IPS DF 6.9 (cell line): ENCODE measurements around the gene FAM204A.

ENCODE experiments used
- DNase-seq: peaks from one replicate; pipeline ENCODE4 v3.0.0-alpha.2; 2013; ENCODE audit warnings: low read depth, low spot score
- H3K27ac ChIP-seq: one replicate; pipeline ENCODE4 v1.5.1; 2013; ENCODE audit warnings: low read length, control low read depth
- H3K27me3 ChIP-seq: 2 replicates; pipeline ENCODE4 v1.6.1; 2013; ENCODE audit warnings: mild to moderate bottlenecking, low read length; ENCODE audit not compliant: control insufficient read depth, insufficient read depth
- H3K36me3 ChIP-seq: 2 replicates; pipeline ENCODE4 v1.6.1; 2013; ENCODE audit warnings: low read length; ENCODE audit not compliant: control insufficient read depth, insufficient read depth
- H3K4me1 ChIP-seq: 2 replicates; pipeline ENCODE4 v1.6.1; 2013; ENCODE audit warnings: low read length; ENCODE audit not compliant: control insufficient read depth, insufficient read depth
- H3K4me3 ChIP-seq: 2 replicates; pipeline ENCODE4 v1.5.1; 2013; ENCODE audit warnings: mild to moderate bottlenecking, low read length
- H3K9me3 ChIP-seq: 2 replicates; pipeline ENCODE4 v1.6.1; 2013; ENCODE audit warnings: low read length, inconsistent platforms; ENCODE audit not compliant: control insufficient read depth, insufficient read depth
- WGBS: extraction: QIAGEN DNeasy Blood & Tissue Kit; methylation state at CpG from one replicate; pipeline ENCODE4 v1.1.7; 2013; ENCODE audit warnings: mixed read lengths, missing lambda C conversion rate; ENCODE audit not compliant: insufficient read length, insufficient coverage; 5-methylcytosine and 5-hydroxymethylcytosine counted together

FAM204A gene

GRCh38 chr10:118308664-118309063 lies 33.5 kb downstream of the FAM204A start:
- no peaks in the 10 kb centered on the region for H3K36me3 ChIP-seq
- DNase-seq, result no peak
- H3K4me3 ChIP-seq, result no peak overlapping the region
- H3K27ac ChIP-seq, result no peak overlapping the region
- H3K9me3 ChIP-seq, result no peaks in the 10 kb centered on the region
- no peaks in the 10 kb centered on the region for H3K4me1 ChIP-seq
- no peaks in the 10 kb centered on the region for H3K27me3 ChIP-seq
- no CpG with 5 or more reads among the region's 6 CpGs for WGBS

GRCh38 chr10:118307859-118308258 lies 34.3 kb downstream of the FAM204A start:
- Histone ChIP-seq H3K27me3 (no peaks in the 10 kb centered on the region), H3K9me3 (no peaks in the 10 kb centered on the region), H3K4me3 (no peak overlapping the region), H3K27ac (no peak overlapping the region), H3K36me3 (no peaks in the 10 kb centered on the region), H3K4me1 (no peaks in the 10 kb centered on the region)
- no peak for DNase-seq
- WGBS, result no CpG with 5 or more reads among the region's 4 CpGs

- no peaks in the 10 kb centered on the region for H3K27me3 ChIP-seq
- H3K4me1 ChIP-seq, result no peaks in the 10 kb centered on the region
- WGBS, result no CpG with 5 or more reads among the region's 1 CpG
- H3K4me3 ChIP-seq, result no peak overlapping the region
- no peaks in the 10 kb centered on the region for H3K36me3 ChIP-seq
- no peak overlapping the region for H3K27ac ChIP-seq
- H3K9me3 ChIP-seq, result no peaks in the 10 kb centered on the region
- DNase-seq, result no peak
Observed at GRCh38 chr10:118307220-118307619, 34.9 kb downstream of the FAM204A start.

GRCh38 chr10:118305730-118306129 lies 36.4 kb downstream of the FAM204A start:
- H3K4me3 ChIP-seq, result no peak overlapping the region
- DNase-seq, result no peak
- H3K27me3 ChIP-seq, result no peaks in the 10 kb centered on the region
- H3K36me3 ChIP-seq, result no peaks in the 10 kb centered on the region
- H3K27ac ChIP-seq, result no peak overlapping the region
- no CpG with 5 or more reads among the region's 1 CpG for WGBS
- H3K9me3 ChIP-seq, result no peaks in the 10 kb centered on the region
- H3K4me1 ChIP-seq, result no peaks in the 10 kb centered on the region

GRCh38 chr10:118304521-118304920 lies 37.6 kb downstream of the FAM204A start:
- Histone ChIP-seq H3K9me3 (no peaks in the 10 kb centered on the region), H3K4me3 (no peak overlapping the region), H3K4me1 (no peaks in the 10 kb centered on the region), H3K27me3 (no peaks in the 10 kb centered on the region), H3K36me3 (no peaks in the 10 kb centered on the region), H3K27ac (no peak overlapping the region)
- no peak for DNase-seq
- WGBS, result no CpG with 5 or more reads among the region's 6 CpGs

DNA sequence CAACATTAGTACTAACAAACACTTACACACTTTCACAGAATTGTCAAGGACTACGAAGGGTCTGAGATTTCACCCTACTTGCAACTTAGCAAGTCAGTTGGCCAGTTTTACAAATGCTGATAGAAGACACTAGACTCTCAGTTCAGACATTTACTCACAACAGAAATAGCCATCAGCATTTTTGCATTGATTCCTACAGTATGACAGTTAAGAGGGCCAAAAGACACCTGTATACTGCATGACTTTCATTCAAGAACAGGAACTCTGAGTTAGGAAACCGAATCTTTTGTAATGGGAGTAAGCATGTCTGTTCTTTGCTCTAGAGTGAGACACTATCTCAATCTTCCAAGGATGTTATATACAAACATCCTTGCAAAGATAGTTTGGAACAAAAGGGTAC lies 40.9 kb downstream of the FAM204A start:
- DNase-seq, result no peak
- whole genome bisulfite sequencing, result no CpG with 5 or more reads among the region's 2 CpGs
- H3K27me3 ChIP-seq, result no peaks in the 10 kb centered on the region
- no peak overlapping the region for H3K4me3 ChIP-seq
- H3K36me3 ChIP-seq, result no peaks in the 10 kb centered on the region
- no peaks in the 10 kb centered on the region for H3K9me3 ChIP-seq
- no peaks in the 10 kb centered on the region for H3K4me1 ChIP-seq
- H3K27ac ChIP-seq, result no peak overlapping the region

- Histone ChIP-seq H3K27ac (no peak overlapping the region), H3K36me3 (no peaks in the 10 kb centered on the region), H3K4me1 (no peaks in the 10 kb centered on the region), H3K9me3 (no peaks in the 10 kb centered on the region), H3K27me3 (no peaks in the 10 kb centered on the region), H3K4me3 (no peak overlapping the region)
- DNase-seq, result no peak
- no CpG with 5 or more reads among the region's 1 CpG for WGBS
Observed at GRCh38 chr10:118300320-118300719, 41.8 kb downstream of the FAM204A start.

- Histone ChIP-seq H3K36me3 (no peaks in the 10 kb centered on the region), H3K27me3 (no peaks in the 10 kb centered on the region), H3K4me1 (no peaks in the 10 kb centered on the region), H3K9me3 (no peaks in the 10 kb centered on the region), H3K27ac (no peak overlapping the region), H3K4me3 (no peak overlapping the region)
- no CpG with 5 or more reads among the region's 7 CpGs for WGBS
- DNase-seq, result no peak
Observed at GRCh38 chr10:118298787-118299186, 43.3 kb downstream of the FAM204A start.

DNA sequence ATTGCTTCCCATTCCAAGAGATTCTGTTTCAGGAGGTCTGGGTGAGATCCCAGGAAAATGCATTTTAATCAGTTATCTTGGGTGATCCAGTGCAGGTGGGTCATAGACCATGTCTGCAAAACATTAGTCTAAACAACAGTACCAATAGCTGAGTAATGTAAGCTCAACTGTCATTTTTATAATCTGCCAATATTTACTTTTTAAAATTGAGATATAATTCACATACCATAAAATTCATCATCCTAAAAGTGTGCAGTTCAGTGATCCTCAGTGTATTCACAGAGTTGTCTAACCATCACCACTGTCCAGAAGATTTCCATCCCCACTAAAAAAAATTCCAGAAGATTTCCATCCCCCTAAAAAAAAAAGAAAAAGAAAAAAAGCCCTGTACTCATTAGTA lies 51.0 kb downstream of the FAM204A start:
- Histone ChIP-seq H3K36me3 (no peaks in the 10 kb centered on the region), H3K27me3 (no peaks in the 10 kb centered on the region), H3K4me3 (no peak overlapping the region), H3K9me3 (no peaks in the 10 kb centered on the region), H3K27ac (no peak overlapping the region), H3K4me1 (no peaks in the 10 kb centered on the region)
- no peak for DNase-seq

GRCh38 chr10:118290471-118290995 lies 51.6 kb downstream of the FAM204A start:
- Histone ChIP-seq H3K36me3 (no peaks in the 10 kb centered on the region), H3K27me3 (no peaks in the 10 kb centered on the region), H3K27ac (no peak overlapping the region), H3K9me3 (no peaks in the 10 kb centered on the region), H3K4me3 (no peak overlapping the region), H3K4me1 (no peaks in the 10 kb centered on the region)
- WGBS, result no CpG with 5 or more reads among the region's 3 CpGs
- no peak for DNase-seq

- Histone ChIP-seq H3K27ac (no peak overlapping the region), H3K27me3 (no peaks in the 10 kb centered on the region), H3K4me3 (no peak overlapping the region), H3K9me3 (no peaks in the 10 kb centered on the region), H3K36me3 (no peaks in the 10 kb centered on the region), H3K4me1 (no peaks in the 10 kb centered on the region)
- no peak for DNase-seq
- no CpG with 5 or more reads among the region's 9 CpGs for WGBS
Observed at GRCh38 chr10:118287076-118287806, 54.9 kb downstream of the FAM204A start.
